HG03378 (cell line): ENCODE results near the gene BCAS3.
"Not testable (repeated sequence)": the region's sequence is repeated elsewhere in the genome, so short reads cannot be mapped to it uniquely, and the experiment has no call there.

Source experiments
- ATAC-seq: cut with Tn5 transposase; IDR thresholded peaks from one replicate; pipeline ENCODE4 v1.9.1; 2021; ENCODE audit warnings: mild to moderate bottlenecking, moderate library complexity; ENCODE audit not compliant: unreplicated experiment

BCAS3 gene

GRCh38 chr17:61146833-61147232 lies 469.2 kb downstream of the BCAS3 start:
- not testable (repeated sequence) for ATAC-seq

- no peak for ATAC-seq
Observed at GRCh38 chr17:61149106-61149825, 471.6 kb downstream of the BCAS3 start.

GRCh38 chr17:61149862-61150362 lies 472.3 kb downstream of the BCAS3 start:
- no peak for ATAC-seq

- ATAC-seq = no peak
Observed at GRCh38 chr17:61150686-61151299, 473.1 kb downstream of the BCAS3 start.

GRCh38 chr17:61152898-61153297 lies 475.2 kb downstream of the BCAS3 start:
- ATAC-seq = no peak

- no peak for ATAC-seq
Observed at GRCh38 chr17:61155590-61156237, 478.1 kb downstream of the BCAS3 start.

- no peak for ATAC-seq
Observed at GRCh38 chr17:61157246-61157886, 479.7 kb downstream of the BCAS3 start.

- no peak for ATAC-seq
Observed at GRCh38 chr17:61158376-61158775, 480.7 kb downstream of the BCAS3 start.

- no peak for ATAC-seq
Observed at GRCh38 chr17:61159221-61159814, 481.7 kb downstream of the BCAS3 start.

GRCh38 chr17:61160204-61160603 lies 482.6 kb downstream of the BCAS3 start:
- ATAC-seq = no peak

- no peak for ATAC-seq
Observed at GRCh38 chr17:61160789-61161445, 483.3 kb downstream of the BCAS3 start.

GRCh38 chr17:61161615-61162134 lies 484.0 kb downstream of the BCAS3 start:
- no peak for ATAC-seq

- no peak for ATAC-seq
Observed at GRCh38 chr17:61164517-61164916, 486.9 kb downstream of the BCAS3 start.

GRCh38 chr17:61167075-61167474 lies 489.4 kb downstream of the BCAS3 start:
- no peak for ATAC-seq

GRCh38 chr17:61168506-61168905 lies 490.9 kb downstream of the BCAS3 start:
- ATAC-seq = peak; percentile 44

GRCh38 chr17:61174310-61174709 lies 496.7 kb downstream of the BCAS3 start:
- ATAC-seq = no peak

GRCh38 chr17:61175298-61176142 lies 497.9 kb downstream of the BCAS3 start:
- no peak for ATAC-seq

GRCh38 chr17:61177351-61177750 lies 499.7 kb downstream of the BCAS3 start:
- ATAC-seq = no peak

GRCh38 chr17:61178284-61178683 lies 500.6 kb downstream of the BCAS3 start:
- no peak for ATAC-seq
